ENCODE measurements around the gene PRMT6.

The PRMT6 gene

GRCh38 chr1:107098961-107099360 lies 42.5 kb downstream of the PRMT6 start:
- no peaks in the 10 kb centered on the region for H3K36me3 ChIP-seq (replicated peaks)
- in situ Hi-C loops (cut with HindIII; ENCODE audit: low pct_ligation_motif_present, low sequenced_read_pairs), result no loop called here
- no peaks in the 10 kb centered on the region for H3K27me3 ChIP-seq (replicated peaks)
- no peak overlapping the region for H3K4me3 ChIP-seq (ENCODE audit: low read depth, low read length)
- no peak for TF ChIP-seq CTCF (IDR thresholded peaks at IDR 0.05; ENCODE audit: low read depth, low read length, missing control alignments)
- no peak for DNase-seq
- H3K27ac ChIP-seq, result no peak overlapping the region

- no peak overlapping the region for H3K27ac ChIP-seq
- no peaks in the 10 kb centered on the region for H3K27me3 ChIP-seq (replicated peaks)
- in situ Hi-C loops (cut with HindIII; ENCODE audit: low pct_ligation_motif_present, low sequenced_read_pairs), result no loop called here
- no peaks in the 10 kb centered on the region for H3K36me3 ChIP-seq (replicated peaks)
- no peak overlapping the region for H3K4me3 ChIP-seq (ENCODE audit: low read depth, low read length)
- no peak for DNase-seq
- TF ChIP-seq CTCF (IDR thresholded peaks at IDR 0.05; ENCODE audit: low read depth, low read length, missing control alignments), result no peak
Observed at GRCh38 chr1:107100331-107100984, 44.0 kb downstream of the PRMT6 start.

GRCh38 chr1:107105914-107106313 lies 49.4 kb downstream of the PRMT6 start:
- DNase-seq, result no peak
- H3K27me3 ChIP-seq (replicated peaks), result no peaks in the 10 kb centered on the region
- H3K4me3 ChIP-seq (ENCODE audit: low read depth, low read length), result no peak overlapping the region
- no peak for TF ChIP-seq CTCF (IDR thresholded peaks at IDR 0.05; ENCODE audit: low read depth, low read length, missing control alignments)
- in situ Hi-C loops (cut with HindIII; ENCODE audit: low pct_ligation_motif_present, low sequenced_read_pairs), result no loop called here
- no peaks in the 10 kb centered on the region for H3K36me3 ChIP-seq (replicated peaks)
- H3K27ac ChIP-seq, result no peak overlapping the region
